ENCODE data around the gene STK35. TPM values are rescaled to one million over a fixed set of nuclear protein-coding genes. Genes with fewer than 3 reads are reported as not detected.

The STK35 gene
- total and polyA plus RNA-seq, 2 of the 13 experiments (the other 11 are each of a cell fraction or from before 2014, with no cell fraction given), result 27.4 to 29.8 TPM

- TF ChIP-seq HMGXB4 (CRISPR knock-in tag; IDR thresholded peaks at IDR 0.05; ENCODE audit: borderline replicate concordance in 1 of 2, low read depth in 1 of 2) (peak in 1 of 2 experiments; percentile 43; a peak in 2 of 4 replicates), ZNF558 (CRISPR knock-in tag; IDR thresholded peaks at IDR 0.05; ENCODE audit: borderline replicate concordance) (no peak), IKZF5 (CRISPR knock-in tag; IDR thresholded peaks at IDR 0.05) (peak; percentile 33; the same call in 1 of the 2 replicates), SP140L (CRISPR knock-in tag; IDR thresholded peaks at IDR 0.05; ENCODE audit: borderline replicate concordance) (peak; percentile 90; the same call in 1 of the 2 replicates), KLF16 (CRISPR knock-in tag; IDR thresholded peaks at IDR 0.05) (peak in 1 of 2 experiments; percentile 62; a peak in 1 of 4 replicates), HBP1 (CRISPR knock-in tag; IDR thresholded peaks at IDR 0.05; ENCODE audit: low read depth) (no peak), RFXANK (CRISPR knock-in tag; IDR thresholded peaks at IDR 0.05) (no peak), ATF3 (CRISPR knock-in tag; IDR thresholded peaks at IDR 0.05) (no peak), ZNF710 (CRISPR knock-in tag; IDR thresholded peaks at IDR 0.05; ENCODE audit: borderline replicate concordance) (no peak; the same call in 1 of the 2 replicates), FOXO1 (CRISPR knock-in tag; IDR thresholded peaks at IDR 0.05) (peak; percentile 93), ZNF24 (IDR thresholded peaks at IDR 0.05) (0 out of 2 replicates have a peak, but pooled peaks have one; percentile 19), MED1 (CRISPR knock-in tag; IDR thresholded peaks at IDR 0.05) (peak; percentile 81), MIXL1 (CRISPR knock-in tag; IDR thresholded peaks at IDR 0.05) (peak; percentile 97), ZHX2 (IDR thresholded peaks at IDR 0.05; ENCODE audit: low read depth) (no peak), ZHX2 (CRISPR knock-in tag; IDR thresholded peaks at IDR 0.05; ENCODE audit: borderline replicate concordance) (0 out of 2 replicates have a peak, but pooled peaks have one; percentile 65)
Measured at GRCh38 chr20:2066461-2067122, 35.0 kb upstream of the STK35 start (continued).

All from HepG2 (cell line).